Urinary bladder (tissue), 2 donors: ENCODE measurements around the gene GGTLC1. TPM values are rescaled to one million over a fixed set of nuclear protein-coding genes. Genes with fewer than 3 reads are reported as not detected.

Experiments used
- polyA plus RNA-seq: library from polyadenylated mRNA; stranded (reverse); fragments of 200-250 nt; gene quantifications from one replicate; pipeline ENCODE4 v1.2.3, GENCODE V29; 2013
- small RNA-seq: library from RNA; depleted of rRNA; stranded (forward); fragments of <200 nt; gene quantifications from one replicate; pipeline ENCODE3, GENCODE V24; 2014
- total RNA-seq: library from RNA; depleted of rRNA; stranded (reverse); fragments of >200 nt; gene quantifications from one replicate; pipeline ENCODE4 v1.2.3, GENCODE V29; 2014
- donor health status: healthy.

The GGTLC1 gene
- total and polyA plus RNA-seq, 2 donors: not detected

Small RNA genes within 50 kb of the gene (small RNA-seq; reads per million reads assigned to genes)
- not detected for gene AL133466.1

Other genes starting within 250 kb of the GGTLC1 start
- gene CST1, start 237.8 kb downstream of the GGTLC1 start, total RNA-seq: not detected
- gene CST1, start 237.8 kb downstream of the GGTLC1 start, polyA plus RNA-seq: 12.8 TPM
- not detected for gene CST2, start 162.1 kb downstream of the GGTLC1 start, total RNA-seq
- not detected for gene CST2, start 162.1 kb downstream of the GGTLC1 start, polyA plus RNA-seq
- gene CST5, start 109.0 kb downstream of the GGTLC1 start, total RNA-seq: not detected
- gene CST5, start 109.0 kb downstream of the GGTLC1 start, polyA plus RNA-seq: not detected